Right lobe of liver (tissue), 6 donors: ENCODE data around the gene CYP11A1. TPM values are rescaled to one million over a fixed set of nuclear protein-coding genes. Genes with fewer than 3 reads are reported as not detected.

Source experiments
- ATAC-seq, 4 donors: fragments of 200-7000 bp; cut with Tn5 transposase; one replicate each; pipeline ENCODE4 v1.9.1; 2020; ENCODE audit warnings: mild to moderate bottlenecking in 4 of 4, moderate library complexity in 4 of 4
- DNase-seq, 3 donors: peaks; one replicate each; pipeline ENCODE4 v3.0.0-alpha.2; 2020
- H3K27ac ChIP-seq, 3 donors: fragments of 200-600 bp; one replicate each; pipeline ENCODE4 v1.8.0; 2022
- H3K27me3 ChIP-seq, 2 donors: fragments of 200-600 bp; one replicate each; pipeline ENCODE4 v1.8.0; 2022
- H3K36me3 ChIP-seq, 4 donors: fragments of 200-600 bp; sonication (generic) in 1 of 4; one replicate each; pipeline versions ENCODE4 v1.5.1 to v1.8.0; 2017 to 2022; ENCODE audit warnings: control low read depth in 1 of 4
- H3K4me1 ChIP-seq, 4 donors: fragments of 200-600 bp; sonication (generic) in 1 of 4; one replicate each; pipeline versions ENCODE4 v1.5.1 to v1.8.0; 2017 to 2022; ENCODE audit warnings: control low read depth in 1 of 4
- H3K4me3 ChIP-seq, 3 donors: fragments of 200-600 bp; one replicate each; pipeline ENCODE4 v1.8.0; 2022
- H3K9me3 ChIP-seq, 4 donors: fragments of 200-600 bp; sonication (generic) in 1 of 4; one replicate each; pipeline versions ENCODE4 v1.5.1 to v1.8.0; 2017 to 2022; ENCODE audit warnings: control low read depth in 1 of 4
- CTCF ChIP-seq, 4 donors: fragments of 200-600 bp in 3 of 4; fragments of 450-650 bp in 1 of 4; IDR thresholded peaks; one replicate each; pipeline versions ENCODE4 v1.5.1 to v1.8.0; 2016 to 2022; ENCODE audit warnings: antibody characterized with exemption in 4 of 4, mild to moderate bottlenecking in 2 of 4
- POLR2A ChIP-seq: fragments of 450-650 bp; IDR thresholded peaks from one replicate; pipeline ENCODE4 v1.6.1; 2017; ENCODE audit warnings: antibody characterized with exemption, mild to moderate bottlenecking
- WGBS: methylation state at CpG from one replicate; pipeline ENCODE4 v1.1.6; 2018; ENCODE audit warnings: low coverage, low lambda C conversion rate; ENCODE audit not compliant: insufficient coverage; ENCODE audit errors: missing lambda C conversion rate; 5-methylcytosine and 5-hydroxymethylcytosine counted together
- intact Hi-C, 2 donors: fragments of 100-400 bp; cut with DNase I; formaldehyde crosslinking; loops; one replicate each; pipeline versions ENCODE4 v1.11.2 to v1.14.1; 2022
- total RNA-seq, 6 experiments: library from RNA; depleted of rRNA in 2 of 6; stranded (reverse); fragments of >200 nt in 2 of 6; fragmentation: NEBNext Ultra II Directional in 3 of 6; extraction: Animal tissue kit (Norgen Biotek cat#: 25700) in 3 of 6; gene quantifications; one replicate each; pipeline versions ENCODE4 v1.1.0 to v1.2.4, GENCODE V29; 2016 to 2023
- donor health status: DM: no; HTN: yes; CAD: no.
- donor health status: DM: no; HTN: no; CAD: no.
- donor health status: DM: no; HTN: no; CAD: no.
- donor health status: DM: no; HTN: yes; CAD: no.
- donor health status: DM: no; HTN: yes; CAD: no.

The CYP11A1 gene
- total RNA-seq, 6 experiments from 2014 or later, result 2.5 to 6.4 (median 2.8) TPM

- Histone ChIP-seq H3K4me3 (no peak overlapping the region), H3K9me3 (no peaks in the 10 kb centered on the region), H3K27me3 (no peaks in the 10 kb centered on the region), H3K27ac (no peak overlapping the region), H3K4me1 (no peaks in the 10 kb centered on the region), H3K36me3 (no peaks in the 10 kb centered on the region)
- 95% methylated on average over 4 of the region's 9 CpGs for WGBS
- intact Hi-C loops, result no loop called here
- ATAC-seq (no peak), DNase-seq (no peak)
- no peak for TF ChIP-seq POLR2A
- no peak for TF ChIP-seq CTCF (IDR thresholded peaks at IDR 0.05)
Observed at GRCh38 chr15:74339371-74339770, 28.1 kb downstream of the CYP11A1 start.

GRCh38 chr15:74338676-74339075, 28.8 kb downstream of the CYP11A1 start:
- no peak for ATAC-seq
- intact Hi-C loops, result no loop called here
- no peaks in the 10 kb centered on the region for H3K36me3 ChIP-seq
- no peak overlapping the region for H3K4me3 ChIP-seq
- no peak for DNase-seq
- no peaks in the 10 kb centered on the region for H3K4me1 ChIP-seq
- H3K27me3 ChIP-seq, result no peaks in the 10 kb centered on the region
- no peaks in the 10 kb centered on the region for H3K9me3 ChIP-seq
- 80% methylated on average over 1 of the region's 5 CpGs for WGBS
- TF ChIP-seq POLR2A (no peak), CTCF (IDR thresholded peaks at IDR 0.05) (no peak)
- no peak overlapping the region for H3K27ac ChIP-seq

GRCh38 chr15:74337607-74338211, 29.7 kb downstream of the CYP11A1 start:
- DNase-seq (no peak), ATAC-seq (no peak)
- TF ChIP-seq CTCF (IDR thresholded peaks at IDR 0.05), result no peak
- no peak for TF ChIP-seq POLR2A
- 67% methylated on average over 3 of the region's 4 CpGs for WGBS
- intact Hi-C loops, result no loop called here
- Histone ChIP-seq H3K27me3 (no peaks in the 10 kb centered on the region), H3K27ac (no peak overlapping the region), H3K9me3 (no peaks in the 10 kb centered on the region), H3K4me3 (no peak overlapping the region), H3K4me1 (no peaks in the 10 kb centered on the region), H3K36me3 (no peaks in the 10 kb centered on the region)

- Histone ChIP-seq H3K4me1 (no peaks in the 10 kb centered on the region), H3K4me3 (no peak overlapping the region), H3K36me3 (no peaks in the 10 kb centered on the region), H3K9me3 (no peaks in the 10 kb centered on the region), H3K27me3 (no peaks in the 10 kb centered on the region), H3K27ac (no peak overlapping the region)
- 100% methylated on average over 1 of the region's 5 CpGs for WGBS
- TF ChIP-seq CTCF (IDR thresholded peaks at IDR 0.05), result no peak
- no peak for TF ChIP-seq POLR2A
- intact Hi-C loops, result no loop called here
- DNase-seq (no peak), ATAC-seq (no peak)
Observed at GRCh38 chr15:74337146-74337545, 30.3 kb downstream of the CYP11A1 start.
